ENCODE results near the gene LRMDA.

LRMDA gene

GRCh38 chr10:75838486-75838885, 407.1 kb downstream of the LRMDA start:
- H3K18ac ChIP-seq (ENCODE audit: low read depth in 1 of 2, low read length in 2 of 2), result no peak overlapping the region
- no peaks in the 10 kb centered on the region for H3K9me3 ChIP-seq (ENCODE audit: control insufficient read depth, low read length)
- no peak overlapping the region for H2BK15ac ChIP-seq (ENCODE audit: low read depth, poor library complexity, severe bottlenecking)
- no peak overlapping the region for H4K8ac ChIP-seq (ENCODE audit: low read length)
- no peak overlapping the region for H2BK12ac ChIP-seq (ENCODE audit: low read length in 2 of 2)
- H3K9ac ChIP-seq (ENCODE audit: low read length), result no peak overlapping the region
- no peak overlapping the region for H2BK120ac ChIP-seq (ENCODE audit: low read depth, low read length)
- DNase-seq, result no peak
- H4K91ac ChIP-seq (ENCODE audit: low read length), result no peak overlapping the region
- H2AK5ac ChIP-seq (ENCODE audit: low read length, severe bottlenecking), result no peak overlapping the region
- no peak overlapping the region for H3K4me3 ChIP-seq (ENCODE audit: insufficient read depth in 1 of 2, low read depth in 1 of 2, low read length in 2 of 2)
- no peaks in the 10 kb centered on the region for H3K79me1 ChIP-seq (replicated peaks; ENCODE audit: low read length, poor library complexity, severe bottlenecking)
- no peak overlapping the region for H3K14ac ChIP-seq (ENCODE audit: low read length in 2 of 2)
- WGBS, result 72% methylated on average over 1 of the region's 1 CpG
- H3K27ac ChIP-seq (ENCODE audit: low read length, poor library complexity, severe bottlenecking), result no peak overlapping the region
- H3K4me2 ChIP-seq (ENCODE audit: low read length, poor library complexity, severe bottlenecking), result no peak overlapping the region
- no peaks in the 10 kb centered on the region for H3K36me3 ChIP-seq (ENCODE audit: control insufficient read depth in 1 of 2, insufficient read depth in 2 of 2, low read depth in 1 of 2, low read length in 2 of 2)
- H2AFZ ChIP-seq (ENCODE audit: low read depth, low read length), result no peak overlapping the region
- H3K4ac ChIP-seq (ENCODE audit: low read depth in 1 of 2, low read length in 2 of 2), result no peak overlapping the region
- H3K4me1 ChIP-seq (ENCODE audit: control insufficient read depth, insufficient read depth, low read depth, low read length), result no peaks in the 10 kb centered on the region
- no peak overlapping the region for H3K23ac ChIP-seq (ENCODE audit: low read length in 2 of 2)
- H2BK5ac ChIP-seq (ENCODE audit: low read depth, low read length, poor library complexity, severe bottlenecking), result no peak overlapping the region
- H3K27me3 ChIP-seq (ENCODE audit: control insufficient read depth in 1 of 2, insufficient read depth in 1 of 2, low read length in 2 of 2), result peaks cover 0 to 4% of the 10 kb centered on the region in 2 experiments

GRCh38 chr10:75839020-75839419, 407.6 kb downstream of the LRMDA start:
- Histone ChIP-seq H3K9me3 (ENCODE audit: control insufficient read depth, low read length) (no peaks in the 10 kb centered on the region), H2AK5ac (ENCODE audit: low read length, severe bottlenecking) (no peak overlapping the region), H3K36me3 (ENCODE audit: control insufficient read depth in 1 of 2, insufficient read depth in 2 of 2, low read depth in 1 of 2, low read length in 2 of 2) (no peaks in the 10 kb centered on the region), H3K4me3 (ENCODE audit: insufficient read depth in 1 of 2, low read depth in 1 of 2, low read length in 2 of 2) (no peak overlapping the region), H2BK120ac (ENCODE audit: low read depth, low read length) (no peak overlapping the region), H2BK12ac (ENCODE audit: low read length in 2 of 2) (no peak overlapping the region), H3K79me1 (replicated peaks; ENCODE audit: low read length, poor library complexity, severe bottlenecking) (no peaks in the 10 kb centered on the region), H3K14ac (ENCODE audit: low read length in 2 of 2) (no peak overlapping the region), H3K27me3 (ENCODE audit: control insufficient read depth in 1 of 2, insufficient read depth in 1 of 2, low read length in 2 of 2) (peaks cover 0 to under 1% of the 10 kb centered on the region in 2 experiments), H4K8ac (ENCODE audit: low read length) (no peak overlapping the region), H4K91ac (ENCODE audit: low read length) (no peak overlapping the region), H3K4me1 (ENCODE audit: control insufficient read depth, insufficient read depth, low read depth, low read length) (no peaks in the 10 kb centered on the region), H2BK5ac (ENCODE audit: low read depth, low read length, poor library complexity, severe bottlenecking) (no peak overlapping the region), H3K23ac (ENCODE audit: low read length in 2 of 2) (no peak overlapping the region), H3K9ac (ENCODE audit: low read length) (no peak overlapping the region), H3K4me2 (ENCODE audit: low read length, poor library complexity, severe bottlenecking) (no peak overlapping the region), H2AFZ (ENCODE audit: low read depth, low read length) (no peak overlapping the region), H2BK15ac (ENCODE audit: low read depth, poor library complexity, severe bottlenecking) (no peak overlapping the region), H3K27ac (ENCODE audit: low read length, poor library complexity, severe bottlenecking) (no peak overlapping the region), H3K4ac (ENCODE audit: low read depth in 1 of 2, low read length in 2 of 2) (no peak overlapping the region), H3K18ac (ENCODE audit: low read depth in 1 of 2, low read length in 2 of 2) (no peak overlapping the region)
- WGBS, result 88% methylated on average over 1 of the region's 2 CpGs
- DNase-seq, result no peak

- no peak overlapping the region for H2AFZ ChIP-seq (ENCODE audit: low read depth, low read length)
These were observed 409.8 kb downstream of the LRMDA start for GRCh38 chr10:75841266-75841665.

GRCh38 chr10:75845176-75845947, 413.9 kb downstream of the LRMDA start:
- Histone ChIP-seq H3K9me3 (ENCODE audit: control insufficient read depth, low read length) (no peaks in the 10 kb centered on the region), H2BK15ac (ENCODE audit: low read depth, poor library complexity, severe bottlenecking) (no peak overlapping the region), H4K91ac (ENCODE audit: low read length) (no peak overlapping the region), H2AK5ac (ENCODE audit: low read length, severe bottlenecking) (no peak overlapping the region), H3K4ac (ENCODE audit: low read depth in 1 of 2, low read length in 2 of 2) (no peak overlapping the region), H3K4me3 (ENCODE audit: insufficient read depth in 1 of 2, low read depth in 1 of 2, low read length in 2 of 2) (no peak overlapping the region), H3K27ac (ENCODE audit: low read length, poor library complexity, severe bottlenecking) (no peak overlapping the region), H3K23ac (ENCODE audit: low read length in 2 of 2) (no peak overlapping the region), H3K9ac (ENCODE audit: low read length) (no peak overlapping the region), H3K36me3 (ENCODE audit: control insufficient read depth in 1 of 2, insufficient read depth in 2 of 2, low read depth in 1 of 2, low read length in 2 of 2) (no peaks in the 10 kb centered on the region), H3K4me1 (ENCODE audit: control insufficient read depth, insufficient read depth, low read depth, low read length) (no peaks in the 10 kb centered on the region), H2BK12ac (ENCODE audit: low read length in 2 of 2) (no peak overlapping the region), H4K8ac (ENCODE audit: low read length) (no peak overlapping the region), H3K27me3 (ENCODE audit: control insufficient read depth in 1 of 2, insufficient read depth in 1 of 2, low read length in 2 of 2) (no peaks in the 10 kb centered on the region), H2BK120ac (ENCODE audit: low read depth, low read length) (no peak overlapping the region), H3K79me1 (replicated peaks; ENCODE audit: low read length, poor library complexity, severe bottlenecking) (no peaks in the 10 kb centered on the region), H3K4me2 (ENCODE audit: low read length, poor library complexity, severe bottlenecking) (no peak overlapping the region), H2BK5ac (ENCODE audit: low read depth, low read length, poor library complexity, severe bottlenecking) (no peak overlapping the region), H2AFZ (ENCODE audit: low read depth, low read length) (no peak overlapping the region), H3K14ac (ENCODE audit: low read length in 2 of 2) (no peak overlapping the region), H3K18ac (ENCODE audit: low read depth in 1 of 2, low read length in 2 of 2) (no peak overlapping the region)
- 83% methylated on average over 6 of the region's 8 CpGs for WGBS
- DNase-seq, result no peak

More at GRCh38 chr10:75841266-75841665, 409.8 kb downstream of the LRMDA start:
- Histone ChIP-seq H3K27me3 (ENCODE audit: control insufficient read depth in 1 of 2, insufficient read depth in 1 of 2, low read length in 2 of 2) (no peaks in the 10 kb centered on the region), H4K8ac (ENCODE audit: low read length) (no peak overlapping the region), H2AK5ac (ENCODE audit: low read length, severe bottlenecking) (no peak overlapping the region), H3K36me3 (ENCODE audit: control insufficient read depth in 1 of 2, insufficient read depth in 2 of 2, low read depth in 1 of 2, low read length in 2 of 2) (no peaks in the 10 kb centered on the region), H3K18ac (ENCODE audit: low read depth in 1 of 2, low read length in 2 of 2) (no peak overlapping the region), H3K9me3 (ENCODE audit: control insufficient read depth, low read length) (no peaks in the 10 kb centered on the region), H3K23ac (ENCODE audit: low read length in 2 of 2) (no peak overlapping the region), H3K14ac (ENCODE audit: low read length in 2 of 2) (no peak overlapping the region), H3K4me2 (ENCODE audit: low read length, poor library complexity, severe bottlenecking) (no peak overlapping the region), H2BK12ac (ENCODE audit: low read length in 2 of 2) (no peak overlapping the region), H4K91ac (ENCODE audit: low read length) (no peak overlapping the region), H3K79me1 (replicated peaks; ENCODE audit: low read length, poor library complexity, severe bottlenecking) (no peaks in the 10 kb centered on the region), H3K9ac (ENCODE audit: low read length) (no peak overlapping the region), H3K4ac (ENCODE audit: low read depth in 1 of 2, low read length in 2 of 2) (no peak overlapping the region), H3K27ac (ENCODE audit: low read length, poor library complexity, severe bottlenecking) (no peak overlapping the region), H2BK15ac (ENCODE audit: low read depth, poor library complexity, severe bottlenecking) (no peak overlapping the region), H2BK120ac (ENCODE audit: low read depth, low read length) (no peak overlapping the region), H3K4me1 (ENCODE audit: control insufficient read depth, insufficient read depth, low read depth, low read length) (no peaks in the 10 kb centered on the region), H2BK5ac (ENCODE audit: low read depth, low read length, poor library complexity, severe bottlenecking) (no peak overlapping the region), H3K4me3 (ENCODE audit: insufficient read depth in 1 of 2, low read depth in 1 of 2, low read length in 2 of 2) (no peak overlapping the region)
- WGBS, result 93% methylated on average over 3 of the region's 3 CpGs
- no peak for DNase-seq

Data from mesenchymal stem cell (in vitro differentiated cells and primary cell).